HAP-1 (cell line): Measurements from ENCODE around the gene ABHD6.
A peak's percentile ranks its signal among the peaks of the same experiment; 100 is the strongest.
"Not testable (repeated sequence)": the region's sequence is repeated elsewhere in the genome, so short reads cannot be mapped to it uniquely, and the experiment has no call there.

Source experiments
- DNase-seq, 2 experiments: peaks; one replicate each; pipeline ENCODE4 v3.0.0-alpha.2; 2016 to 2020; ENCODE audit warnings: low spot score in 2 of 2
- H3K27me3 ChIP-seq: fragments of 250-450 bp; sonication (Bioruptor Pico); 2 replicates; pipeline ENCODE4 v1.5.1; 2020; ENCODE audit warnings: low read depth, mild to moderate bottlenecking, moderate library complexity
- H3K36me3 ChIP-seq: fragments of 250-450 bp; sonication (Bioruptor Pico); replicated peaks from 2 replicates; pipeline ENCODE4 v1.5.1; 2020; ENCODE audit warnings: mild to moderate bottlenecking
- H3K4me1 ChIP-seq: fragments of 250-450 bp; sonication (Bioruptor Pico); 2 replicates; pipeline ENCODE4 v1.5.1; 2020; ENCODE audit warnings: mild to moderate bottlenecking
- H3K4me3 ChIP-seq: fragments of 250-450 bp; sonication (Bioruptor Pico); 2 replicates; pipeline ENCODE4 v1.5.1; 2020; ENCODE audit warnings: mild to moderate bottlenecking, moderate library complexity
- H3K9me3 ChIP-seq: fragments of 250-450 bp; sonication (Bioruptor Pico); 2 replicates; pipeline ENCODE4 v1.5.1; 2020; ENCODE audit warnings: mild to moderate bottlenecking, moderate library complexity
- in situ Hi-C: fragments of 300-500 bp; cut with MboI; formaldehyde crosslinking; loops from 3 replicates; pipeline ENCODE4 v1.14.3; 2020; ENCODE audit warnings: low sequenced_read_pairs, inconsistent platforms, mixed read lengths

The ABHD6 gene

GRCh38 chr3:58261954-58262666 is 24.5 kb downstream of the ABHD6 start:
- Histone ChIP-seq H3K27me3 (no peaks in the 10 kb centered on the region), H3K9me3 (no peaks in the 10 kb centered on the region), H3K4me3 (no peak overlapping the region), H3K36me3 (0 out of 2 replicates have a peak, but pooled peaks cover 5% of the 10 kb centered on the region), H3K4me1 (no peaks in the 10 kb centered on the region)
- DNase-seq, result no peak
- in situ Hi-C loops, result no loop called here

GRCh38 chr3:58266577-58266976 is 29.0 kb downstream of the ABHD6 start:
- Histone ChIP-seq H3K9me3 (no peaks in the 10 kb centered on the region), H3K36me3 (no peaks in the 10 kb centered on the region), H3K27me3 (no peaks in the 10 kb centered on the region), H3K4me1 (no peaks in the 10 kb centered on the region), H3K4me3 (no peak overlapping the region)
- DNase-seq, result no peak
- in situ Hi-C loops, result no loop called here

GRCh38 chr3:58267543-58267942 is 30.0 kb downstream of the ABHD6 start:
- H3K9me3 ChIP-seq, H3K27me3 ChIP-seq, in situ Hi-C loops, H3K4me3 ChIP-seq, H3K36me3 ChIP-seq, H3K4me1 ChIP-seq, DNase-seq: not testable (repeated sequence)

GRCh38 chr3:58269356-58269755 is 31.8 kb downstream of the ABHD6 start:
- no peak overlapping the region for H3K4me3 ChIP-seq
- H3K9me3 ChIP-seq, result no peaks in the 10 kb centered on the region
- in situ Hi-C loops, result no loop called here
- DNase-seq, result no peak
- H3K27me3 ChIP-seq, result no peaks in the 10 kb centered on the region
- no peaks in the 10 kb centered on the region; the same call in 1 of the 2 replicates for H3K36me3 ChIP-seq
- no peaks in the 10 kb centered on the region for H3K4me1 ChIP-seq

GRCh38 chr3:58270485-58270884 is 32.9 kb downstream of the ABHD6 start:
- H3K4me1 ChIP-seq, result no peaks in the 10 kb centered on the region
- no peaks in the 10 kb centered on the region; the same call in 1 of the 2 replicates for H3K36me3 ChIP-seq
- in situ Hi-C loops, result no loop called here
- H3K4me3 ChIP-seq, result no peak overlapping the region
- DNase-seq, result no peak
- no peaks in the 10 kb centered on the region for H3K9me3 ChIP-seq
- no peaks in the 10 kb centered on the region for H3K27me3 ChIP-seq

GRCh38 chr3:58271901-58272501 is 34.4 kb downstream of the ABHD6 start:
- no peaks in the 10 kb centered on the region for H3K9me3 ChIP-seq
- in situ Hi-C loops, result no loop called here
- no peaks in the 10 kb centered on the region for H3K27me3 ChIP-seq
- H3K36me3 ChIP-seq, result no peaks in the 10 kb centered on the region; the same call in 1 of the 2 replicates
- no peaks in the 10 kb centered on the region for H3K4me1 ChIP-seq
- H3K4me3 ChIP-seq, result no peak overlapping the region
- DNase-seq, result no peak

- H3K36me3 ChIP-seq, result no peaks in the 10 kb centered on the region; the same call in 1 of the 2 replicates
- no peak for DNase-seq
- no peaks in the 10 kb centered on the region for H3K4me1 ChIP-seq
- in situ Hi-C loops, result no loop called here
- no peaks in the 10 kb centered on the region for H3K27me3 ChIP-seq
- no peak overlapping the region for H3K4me3 ChIP-seq
- no peaks in the 10 kb centered on the region for H3K9me3 ChIP-seq
These were observed 35.3 kb downstream of the ABHD6 start for GRCh38 chr3:58272891-58273290.

GRCh38 chr3:58273362-58273761 is 35.8 kb downstream of the ABHD6 start:
- in situ Hi-C loops, H3K4me3 ChIP-seq, H3K27me3 ChIP-seq, DNase-seq, H3K9me3 ChIP-seq, H3K36me3 ChIP-seq, H3K4me1 ChIP-seq: not testable (repeated sequence)

GRCh38 chr3:58274027-58274614 is 36.5 kb downstream of the ABHD6 start:
- no peak for DNase-seq
- in situ Hi-C loops, result no loop called here

GRCh38 chr3:58281069-58281468 is 43.5 kb downstream of the ABHD6 start:
- H3K4me1 ChIP-seq, result no peaks in the 10 kb centered on the region
- no peaks in the 10 kb centered on the region for H3K36me3 ChIP-seq
- H3K4me3 ChIP-seq, result no peak overlapping the region
- no peaks in the 10 kb centered on the region for H3K27me3 ChIP-seq
- DNase-seq, result peak in 1 of 2 experiments; percentile 13
- in situ Hi-C loops, result no loop called here
- H3K9me3 ChIP-seq, result no peaks in the 10 kb centered on the region

More at GRCh38 chr3:58274027-58274614, 36.5 kb downstream of the ABHD6 start:
- H3K36me3 ChIP-seq, result no peaks in the 10 kb centered on the region; the same call in 1 of the 2 replicates
- H3K27me3 ChIP-seq, result no peaks in the 10 kb centered on the region
- H3K4me3 ChIP-seq, result no peak overlapping the region
- no peaks in the 10 kb centered on the region for H3K4me1 ChIP-seq
- H3K9me3 ChIP-seq, result no peaks in the 10 kb centered on the region

- no peak for DNase-seq
- H3K4me3 ChIP-seq, result no peak overlapping the region
- in situ Hi-C loops, result no loop called here
- no peaks in the 10 kb centered on the region for H3K27me3 ChIP-seq
- H3K36me3 ChIP-seq, result no peaks in the 10 kb centered on the region
- H3K4me1 ChIP-seq, result no peaks in the 10 kb centered on the region
- no peaks in the 10 kb centered on the region for H3K9me3 ChIP-seq
These were observed 47.7 kb downstream of the ABHD6 start for GRCh38 chr3:58285334-58285733.

- H3K36me3 ChIP-seq, result no peaks in the 10 kb centered on the region
- in situ Hi-C loops, result no loop called here
These were observed 49.8 kb downstream of the ABHD6 start for GRCh38 chr3:58287354-58287753.

GRCh38 chr3:58288011-58288728 is 50.6 kb downstream of the ABHD6 start:
- H3K4me1 ChIP-seq, result no peaks in the 10 kb centered on the region
- H3K27me3 ChIP-seq, result no peaks in the 10 kb centered on the region
- no peak overlapping the region for H3K4me3 ChIP-seq
- no peaks in the 10 kb centered on the region for H3K36me3 ChIP-seq
- H3K9me3 ChIP-seq, result no peaks in the 10 kb centered on the region
- in situ Hi-C loops, result no loop called here
- no peak for DNase-seq

More at GRCh38 chr3:58287354-58287753, 49.8 kb downstream of the ABHD6 start:
- H3K9me3 ChIP-seq, result no peaks in the 10 kb centered on the region
- DNase-seq, result no peak
- H3K4me3 ChIP-seq, result no peak overlapping the region
- no peaks in the 10 kb centered on the region for H3K27me3 ChIP-seq
- no peaks in the 10 kb centered on the region for H3K4me1 ChIP-seq
